PC-9 (cell line): ENCODE data around the gene TSPYL6. TPM values are rescaled to one million over a fixed set of nuclear protein-coding genes. Genes with fewer than 3 reads are reported as not detected.

ENCODE experiments used
- BruUV-seq: library from RNA; stranded (reverse); fragments of 400-500 nt; replicated peaks from 2 replicates; lab custom pipeline; 2021; lab: Mats Ljungman, UMichigan
- CTCF ChIA-PET: fragments of 300-600 bp; sonication (Branson Sonifier 250); formaldehyde crosslinking; loops from one replicate; lab custom pipeline; 2022; ENCODE audit warnings: antibody characterized with exemption; lab: Charles Lee
- POLR2A ChIA-PET: fragments of 300-600 bp; sonication (Branson Sonifier 250); formaldehyde crosslinking; loops from one replicate; lab custom pipeline; 2022; ENCODE audit warnings: antibody characterized with exemption; ENCODE audit not compliant: unreplicated experiment; lab: Charles Lee
- DNase-seq, 2 experiments: peaks; one replicate each; pipeline versions ENCODE4 v3.0.0 to v3.0.0-alpha.2; 2015 to 2022; ENCODE audit warnings: mixed read lengths in 1 of 2
- H2AFZ ChIP-seq: fragments of 200-600 bp; sonication (generic); 2 replicates; pipeline ENCODE4 v1.8.1; 2017; ENCODE audit warnings: antibody characterized with exemption
- H3F3A ChIP-seq: fragments of 200-600 bp; sonication (generic); 2 replicates; pipeline ENCODE4 v1.8.1; 2017; ENCODE audit warnings: antibody characterized with exemption, mild to moderate bottlenecking, low read depth; ENCODE audit not compliant: insufficient read depth
- H3K27ac ChIP-seq: fragments of 200-600 bp; sonication (generic); 2 replicates; pipeline ENCODE4 v1.6.1; 2016; ENCODE audit warnings: mixed run types
- H3K27me3 ChIP-seq: fragments of 200-600 bp; sonication (generic); 2 replicates; pipeline ENCODE4 v1.6.1; 2016; ENCODE audit warnings: low read depth, mixed run types; ENCODE audit not compliant: insufficient read depth
- H3K36me3 ChIP-seq: fragments of 200-600 bp; sonication (generic); 2 replicates; pipeline ENCODE4 v1.6.1; 2016; ENCODE audit warnings: low read depth, mixed run types
- H3K4me1 ChIP-seq: fragments of 200-600 bp; sonication (generic); replicated peaks from 2 replicates; pipeline ENCODE4 v1.6.1; 2016; ENCODE audit warnings: mixed run types; ENCODE audit not compliant: insufficient read depth
- H3K4me2 ChIP-seq: fragments of 200-600 bp; sonication (generic); 2 replicates; pipeline ENCODE4 v1.6.1; 2017; ENCODE audit warnings: mixed run types
- H3K4me3 ChIP-seq: fragments of 200-600 bp; sonication (generic); 2 replicates; pipeline ENCODE4 v1.6.1; 2016; ENCODE audit warnings: mixed run types
- H3K79me2 ChIP-seq: fragments of 200-600 bp; sonication (generic); 2 replicates; pipeline ENCODE4 v1.6.1; 2017; ENCODE audit warnings: low read depth, mixed run types
- H3K9me2 ChIP-seq: fragments of 200-600 bp; sonication (generic); 2 replicates; pipeline ENCODE4 v1.8.1; 2017; ENCODE audit warnings: mild to moderate bottlenecking; ENCODE audit not compliant: insufficient read depth
- H3K9me3 ChIP-seq: fragments of 200-600 bp; sonication (generic); 2 replicates; pipeline ENCODE4 v1.8.1; 2016; ENCODE audit warnings: low read depth; ENCODE audit not compliant: insufficient read depth
- H4K20me1 ChIP-seq: fragments of 200-600 bp; sonication (generic); 2 replicates; pipeline ENCODE4 v1.8.1; 2017; ENCODE audit not compliant: insufficient read depth
- CTCF ChIP-seq: fragments of 200-600 bp; sonication (generic); conservative IDR thresholded peaks from 2 replicates; pipeline ENCODE4 v1.6.1; 2017; ENCODE audit warnings: mixed run types, antibody characterized with exemption, mild to moderate bottlenecking, moderate library complexity
- EZH2 ChIP-seq: fragments of 200-600 bp; sonication (generic); IDR thresholded peaks from 2 replicates; pipeline ENCODE4 v1.8.0; 2017; ENCODE audit warnings: antibody characterized with exemption, low read depth
- intact Hi-C: fragments of 100-400 bp; cut with micrococcal nuclease; formaldehyde crosslinking; loops from one replicate; pipeline ENCODE4 v1.10.0; 2022; ENCODE audit not compliant: unreplicated experiment
- total RNA-seq: library from RNA; stranded (reverse); gene quantifications from 2 replicates; pipeline ENCODE4 v1.2.3, GENCODE V29; 2021

TSPYL6 gene
- total RNA-seq, 1 experiment from 2014 or later: not detected

GRCh38 chr2:54240515-54241469 is 15.2 kb downstream of the TSPYL6 start:
- no peak overlapping the region for H3K4me2 ChIP-seq
- H3K4me3 ChIP-seq: no peak overlapping the region
- no peaks in the 10 kb centered on the region for H3K27me3 ChIP-seq
- H2AFZ ChIP-seq: no peak overlapping the region
- no peaks in the 10 kb centered on the region for H3K79me2 ChIP-seq
- H3F3A ChIP-seq: no peaks in the 10 kb centered on the region
- BruUV-seq: no TSS peak
- POLR2A ChIA-PET: no interaction called here
- intact Hi-C loops: no loop called here
- no peaks in the 10 kb centered on the region for H3K4me1 ChIP-seq
- no peak overlapping the region for H3K27ac ChIP-seq
- CTCF ChIA-PET: no interaction called here
- no peaks in the 10 kb centered on the region for H3K36me3 ChIP-seq
- no peaks in the 10 kb centered on the region for H3K9me2 ChIP-seq
- DNase-seq: no peak
- TF ChIP-seq CTCF (no peak), EZH2 (no peak)
- H4K20me1 ChIP-seq: no peaks in the 10 kb centered on the region
- H3K9me3 ChIP-seq: peaks cover 3% of the 10 kb centered on the region

- intact Hi-C loops: no loop called here
- no peak overlapping the region for H3K4me2 ChIP-seq
- CTCF ChIA-PET: interaction anchor here (0.6 kb wide), 1 partner anchor 13 kb away, joined by 3 read pairs; no protein-coding TSS in a partner anchor
Measured at GRCh38 chr2:54239427-54239826, 16.6 kb downstream of the TSPYL6 start.

GRCh38 chr2:54237428-54237827 is 18.6 kb downstream of the TSPYL6 start:
- Histone ChIP-seq H3K4me2 (no peak overlapping the region), H3K4me1 (no peaks in the 10 kb centered on the region), H3K4me3 (no peak overlapping the region), H3K27me3 (no peaks in the 10 kb centered on the region), H4K20me1 (no peaks in the 10 kb centered on the region), H3K36me3 (no peaks in the 10 kb centered on the region), H3K27ac (no peak overlapping the region), H3K79me2 (no peaks in the 10 kb centered on the region), H2AFZ (no peak overlapping the region), H3F3A (no peaks in the 10 kb centered on the region; the same call in 1 of the 2 replicates), H3K9me2 (no peaks in the 10 kb centered on the region), H3K9me3 (peaks cover 3% of the 10 kb centered on the region)
- no peak for DNase-seq
- intact Hi-C loops: no loop called here
- CTCF ChIA-PET: no interaction called here
- no TSS peak for BruUV-seq
- POLR2A ChIA-PET: no interaction called here
- TF ChIP-seq EZH2: no peak
- no peak for TF ChIP-seq CTCF

More at GRCh38 chr2:54239427-54239826, 16.6 kb downstream of the TSPYL6 start:
- H3K36me3 ChIP-seq: no peaks in the 10 kb centered on the region
- H3K27ac ChIP-seq: no peak overlapping the region
- H3K4me3 ChIP-seq: no peak overlapping the region
- DNase-seq: no peak
- POLR2A ChIA-PET: no interaction called here
- H3K9me3 ChIP-seq: peaks cover 3% of the 10 kb centered on the region
- BruUV-seq: no TSS peak
- H3K9me2 ChIP-seq: no peaks in the 10 kb centered on the region
- H3K79me2 ChIP-seq: no peaks in the 10 kb centered on the region
- no peaks in the 10 kb centered on the region for H4K20me1 ChIP-seq
- H3K27me3 ChIP-seq: no peaks in the 10 kb centered on the region
- no peaks in the 10 kb centered on the region for H3K4me1 ChIP-seq
- H3F3A ChIP-seq: no peaks in the 10 kb centered on the region; the same call in 1 of the 2 replicates
- H2AFZ ChIP-seq: no peak overlapping the region
- TF ChIP-seq EZH2 (no peak), CTCF (no peak)
